Umbilical cord (tissue), 2 donors: Measurements from ENCODE around the gene SERTM2. TPM values are rescaled to one million over a fixed set of nuclear protein-coding genes. Genes with fewer than 3 reads are reported as not detected.
"Not testable (repeated sequence)": the region's sequence is repeated elsewhere in the genome, so short reads cannot be mapped to it uniquely, and the experiment has no call there.

Source experiments
- DNase-seq: peaks from one replicate; pipeline ENCODE4 v3.0.0-alpha.2; 2015; ENCODE audit warnings: low spot score
- total RNA-seq: library from RNA; depleted of rRNA; stranded (reverse); fragments of >200 nt; gene quantifications from one replicate; pipeline ENCODE4 v1.2.3, GENCODE V29; 2014; ENCODE audit warnings: low replicate concordance; ENCODE audit not compliant: insufficient read depth

The SERTM2 gene
- total RNA-seq: 1.7 TPM

- peak; percentile 63 for DNase-seq
These were observed at the start of gene SERTM2 for GRCh38 chrX:111511477-111511876. Gene SERTM2 (plus strand): TSS chrX:111511645. CDS start chrX:111518858, 7,213 bp downstream.

- no peak for DNase-seq
These were observed 45.8 kb upstream of the SERTM2 start for GRCh38 chrX:111465669-111466068.

DNA sequence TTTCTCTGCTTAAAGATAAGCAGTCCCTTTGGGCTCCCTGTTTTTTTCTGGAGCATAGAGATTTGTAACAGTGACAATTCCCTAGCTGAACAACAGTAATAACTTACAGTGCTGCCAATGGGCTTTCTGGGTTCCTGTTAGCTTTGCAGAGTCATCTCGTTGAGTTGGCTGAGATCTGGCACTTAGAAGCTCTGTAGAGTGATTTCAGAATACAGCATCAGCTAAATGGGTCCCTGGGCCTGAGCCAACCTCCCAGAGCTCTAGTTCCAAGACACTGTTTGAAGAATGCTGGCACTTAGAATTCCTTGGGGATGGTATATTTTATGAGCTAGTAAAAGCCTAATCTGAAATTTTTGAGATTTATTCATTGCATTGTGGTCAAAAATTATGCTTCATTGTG is 43.5 kb upstream of the SERTM2 start:
- peak; percentile 46 for DNase-seq

DNA sequence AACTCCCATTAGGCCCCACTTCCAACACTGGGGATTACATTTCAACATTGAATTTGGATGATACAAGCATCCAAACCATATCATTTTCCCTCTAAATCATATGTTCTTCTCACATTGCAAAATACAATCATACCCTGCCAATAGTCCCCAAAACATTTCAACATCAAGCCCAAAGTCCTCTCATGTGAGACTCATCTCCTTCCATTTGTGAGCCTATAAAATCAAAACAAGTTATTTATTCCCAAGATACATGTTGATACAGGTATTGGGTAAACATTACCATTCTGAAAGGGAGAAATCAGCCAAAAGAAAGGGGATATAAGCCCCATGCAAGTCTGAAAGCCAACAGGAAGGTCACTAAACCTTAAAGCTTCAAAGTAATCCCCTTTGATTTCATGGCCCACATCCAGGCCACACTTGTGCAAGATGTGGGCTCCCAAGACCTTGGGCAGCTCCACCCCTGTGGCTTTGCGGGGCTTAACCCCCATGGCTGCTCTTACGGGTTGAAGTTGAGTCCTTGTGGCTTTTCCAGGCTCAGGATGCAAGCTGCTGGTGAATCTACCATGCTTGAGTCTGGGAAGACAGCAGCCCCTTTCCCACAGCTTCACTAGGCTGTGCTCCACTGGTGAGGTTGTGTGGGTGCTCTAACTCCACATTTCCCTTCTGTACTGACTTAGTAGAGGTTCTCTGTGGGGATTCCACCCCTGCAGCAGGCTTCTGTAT is 40.6 kb upstream of the SERTM2 start:
- no peak for DNase-seq

DNA sequence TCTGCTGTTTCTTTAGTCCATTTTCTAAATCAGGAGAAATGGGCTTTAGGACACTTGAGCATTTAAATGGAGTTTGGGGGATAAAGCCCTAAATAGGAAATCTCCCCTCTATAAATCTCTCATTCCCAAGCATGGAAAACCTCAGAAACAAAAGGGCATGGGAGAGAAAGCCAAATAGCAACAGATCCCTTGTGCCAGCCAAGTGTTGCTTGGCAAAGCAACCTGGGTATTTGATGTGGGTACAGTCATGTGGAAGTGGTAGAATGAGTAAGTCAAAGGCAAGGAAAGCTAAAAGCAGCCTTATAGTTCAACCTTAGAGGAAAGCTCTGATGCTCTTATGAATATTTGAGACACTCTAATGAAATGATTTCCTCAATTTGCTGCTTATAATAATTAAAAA is 29.5 kb upstream of the SERTM2 start:
- DNase-seq: no peak

DNA sequence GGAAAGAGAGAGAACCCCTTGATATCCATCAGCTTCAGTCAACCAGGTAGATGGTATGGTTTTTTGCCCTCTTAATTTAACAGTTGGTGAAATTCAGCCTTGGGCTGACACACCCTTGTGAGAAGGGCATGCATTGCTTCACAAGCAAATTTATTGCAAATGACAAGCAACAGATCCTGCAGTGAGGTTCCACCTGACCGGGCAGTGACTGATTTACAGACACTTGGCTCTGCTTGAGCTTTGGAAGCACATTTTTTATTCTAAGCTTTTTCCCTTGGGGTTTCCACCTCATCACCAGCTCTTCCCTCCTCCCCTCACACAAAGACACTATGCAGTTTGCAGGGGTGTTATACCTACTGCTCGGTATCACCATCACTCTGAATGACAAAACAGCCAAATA is 28.3 kb upstream of the SERTM2 start:
- peak; percentile 2 for DNase-seq

DNA sequence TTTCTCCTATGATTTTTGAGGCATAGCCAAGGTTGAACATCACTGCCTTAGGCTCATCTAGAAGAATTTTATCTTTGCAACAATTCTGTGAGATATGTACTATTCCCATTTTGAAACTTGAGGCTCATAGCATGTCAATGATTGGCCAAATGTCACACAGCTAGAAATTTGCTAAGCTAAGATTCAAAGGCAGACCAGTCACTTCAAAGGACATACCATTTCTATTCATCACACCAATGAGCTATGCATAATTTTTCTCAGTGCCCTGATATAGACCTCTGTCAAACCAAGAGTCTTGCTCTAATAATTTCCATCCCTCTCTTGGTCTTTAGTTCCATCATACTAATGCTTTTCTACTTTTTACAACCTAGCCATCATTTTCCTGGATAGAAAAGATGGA is 27.6 kb upstream of the SERTM2 start:
- no peak for DNase-seq

DNA sequence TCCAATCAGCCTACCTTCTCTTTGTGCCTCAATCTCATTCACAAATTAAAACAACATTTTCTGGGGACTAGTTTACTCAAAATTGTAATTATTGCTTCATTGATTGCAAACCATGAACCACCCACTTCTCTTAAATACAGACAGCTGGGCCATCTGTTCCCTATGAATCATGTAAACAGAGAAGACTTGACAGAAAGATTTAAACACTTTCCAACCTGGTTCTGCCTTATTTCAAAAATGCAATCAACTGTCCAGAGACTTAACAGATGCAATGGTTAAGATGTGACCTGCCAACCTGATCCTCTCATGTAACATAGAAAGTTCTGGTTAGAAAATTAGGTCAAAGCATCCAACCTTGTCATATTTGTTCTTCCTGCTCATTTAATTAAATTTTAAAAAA is 20.8 kb upstream of the SERTM2 start:
- DNase-seq: peak; percentile 11

DNA sequence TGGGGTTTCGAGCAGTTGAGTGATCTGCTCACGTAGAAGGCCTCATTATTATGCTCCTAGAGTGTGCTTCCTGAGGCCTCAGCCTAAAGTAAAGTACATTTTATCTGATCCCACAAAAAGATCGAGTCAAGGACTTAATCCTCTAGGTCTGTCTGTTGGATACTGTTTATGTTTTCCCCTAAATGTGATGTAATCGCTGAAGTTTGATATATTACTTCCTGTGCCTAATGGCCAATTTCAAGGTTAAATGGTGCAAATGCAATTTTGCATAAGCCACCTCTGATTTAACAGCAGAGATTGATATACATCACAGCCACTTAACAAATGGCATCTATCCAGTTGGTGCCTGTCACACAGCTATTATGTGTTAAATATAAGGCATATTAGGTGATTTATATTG is 19.4 kb upstream of the SERTM2 start:
- no peak for DNase-seq

DNA sequence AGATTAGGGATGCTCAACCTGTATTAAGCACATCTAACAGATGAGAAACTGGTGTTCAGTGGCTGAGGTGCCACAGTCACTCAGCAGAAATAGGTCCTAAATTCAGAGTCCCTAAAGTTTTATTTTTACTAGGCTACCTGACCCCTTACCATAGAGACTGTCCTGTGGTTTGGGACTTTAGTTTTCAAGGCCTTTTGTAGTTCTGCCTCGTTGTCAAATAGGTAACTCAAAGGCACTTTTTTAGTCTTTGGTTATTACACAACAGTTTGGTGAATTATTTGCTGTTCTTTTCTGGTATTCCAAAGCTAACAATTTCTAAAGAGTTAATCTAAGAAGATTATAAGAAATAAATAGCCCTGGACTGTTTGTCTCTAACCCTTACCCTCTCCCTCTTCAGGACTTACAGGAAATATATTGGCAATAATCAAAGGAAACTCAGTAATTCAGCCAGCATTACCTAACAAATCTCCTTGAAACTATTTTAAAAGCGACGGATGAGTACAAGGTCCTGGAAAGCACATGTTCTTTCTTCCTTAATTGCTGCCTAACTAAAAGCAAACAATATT is 12.8 kb upstream of the SERTM2 start:
- DNase-seq: no peak

DNA sequence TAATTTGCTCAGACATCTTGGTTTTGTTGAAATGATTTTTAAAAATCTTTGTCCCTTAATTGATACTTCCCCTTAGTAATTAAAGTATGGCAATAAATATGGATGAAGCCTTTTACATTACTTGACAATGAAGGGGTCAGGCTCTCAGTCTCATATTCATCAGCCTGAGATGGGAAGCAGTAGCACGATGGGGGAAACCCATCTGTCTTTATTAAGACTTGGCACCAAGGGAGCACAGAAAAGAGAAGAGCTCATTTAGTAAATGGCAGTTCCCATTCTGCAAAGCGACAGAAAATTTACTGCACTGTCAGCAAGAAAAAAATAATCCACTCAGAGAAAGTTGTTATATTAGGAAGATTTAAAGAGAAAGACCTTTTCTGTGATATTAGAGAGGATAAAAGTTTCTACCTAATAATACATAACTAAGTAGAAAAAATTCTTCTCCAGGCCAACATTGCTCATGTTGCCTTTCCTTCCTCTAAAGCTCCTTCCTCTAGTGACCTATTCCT is 7.9 kb upstream of the SERTM2 start:
- no peak for DNase-seq

DNA sequence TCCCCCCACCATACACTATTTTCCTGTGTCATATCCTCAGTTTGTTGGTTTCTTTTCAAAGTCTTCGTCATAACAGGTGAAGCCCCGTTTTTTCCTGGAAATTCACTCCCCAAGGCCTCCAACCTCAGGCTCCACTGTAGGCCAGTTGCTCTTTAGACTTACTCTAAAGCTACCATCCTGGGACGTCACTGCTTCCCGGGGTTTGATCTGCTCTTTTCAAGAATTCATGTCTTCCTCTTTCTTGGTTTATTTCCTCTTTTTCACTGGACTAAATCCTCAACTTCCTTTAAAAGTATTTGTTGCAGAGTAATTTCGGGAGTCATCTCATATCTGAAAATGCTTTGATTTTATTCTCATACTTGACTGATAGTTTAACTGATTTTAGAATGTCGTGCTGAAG is 6.5 kb upstream of the SERTM2 start:
- DNase-seq: no peak

GRCh38 chrX:111505783-111506182 is 5.7 kb upstream of the SERTM2 start:
- no peak for DNase-seq

- DNase-seq: no peak
These were observed 4.6 kb upstream of the SERTM2 start for GRCh38 chrX:111506826-111507225.

DNA sequence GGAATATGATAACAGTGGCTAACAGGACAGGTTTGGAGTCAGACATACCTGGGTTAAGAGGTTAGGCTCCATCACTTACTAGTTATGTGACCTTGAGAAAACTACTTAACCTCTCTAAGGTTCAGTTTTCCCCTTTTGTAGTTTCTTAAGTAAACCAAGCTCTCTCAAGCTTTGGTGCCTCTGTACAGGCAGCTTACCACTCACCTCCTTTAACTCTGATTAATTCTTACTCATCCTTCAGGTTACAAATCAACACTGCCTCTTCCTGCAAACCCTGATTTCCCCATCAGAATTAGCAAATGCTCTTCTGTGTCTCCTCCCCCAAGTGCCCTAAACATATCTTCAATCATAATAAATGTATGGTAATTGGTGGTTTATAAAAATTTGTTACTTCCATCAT is 3.5 kb upstream of the SERTM2 start:
- DNase-seq: no peak

DNA sequence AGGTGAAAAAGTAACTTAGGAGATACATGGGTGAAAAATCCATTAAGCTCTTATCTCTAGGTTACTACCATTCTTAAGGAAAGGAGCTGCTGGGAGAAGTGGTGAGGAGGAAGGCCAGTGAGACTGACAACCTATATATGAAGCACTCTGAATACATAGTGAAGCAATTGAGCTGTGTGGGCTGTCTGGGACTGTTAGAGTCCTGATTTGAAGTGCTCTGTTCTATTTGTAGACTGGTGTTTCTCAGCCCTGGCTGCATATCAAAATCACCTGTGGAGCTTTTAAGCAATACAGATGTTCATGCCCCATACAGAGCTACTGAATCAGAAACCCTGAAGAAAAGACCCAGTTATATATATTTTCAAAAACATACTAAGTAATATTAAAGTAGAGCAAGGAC is 3.9 kb downstream of the SERTM2 start:
- DNase-seq: no peak

DNA sequence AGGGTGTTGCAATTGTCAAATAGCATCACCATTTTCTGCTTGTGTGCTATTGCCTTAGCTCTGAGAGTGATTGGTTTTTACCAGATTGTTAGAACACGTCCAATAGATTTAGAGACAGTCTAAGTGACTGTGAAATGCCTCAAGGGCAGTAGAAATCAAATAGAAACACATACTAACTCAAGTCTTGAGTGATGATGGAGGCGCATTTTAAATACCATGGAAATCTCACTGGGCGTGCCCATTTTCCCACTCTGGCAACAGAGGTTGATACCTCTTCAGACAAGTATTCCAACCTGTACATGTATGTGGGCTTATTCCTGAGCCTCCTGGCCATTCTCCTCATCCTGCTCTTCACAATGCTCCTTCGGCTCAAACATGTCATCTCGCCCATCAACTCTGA is 7.2 kb downstream of the SERTM2 start:
- DNase-seq: no peak

DNA sequence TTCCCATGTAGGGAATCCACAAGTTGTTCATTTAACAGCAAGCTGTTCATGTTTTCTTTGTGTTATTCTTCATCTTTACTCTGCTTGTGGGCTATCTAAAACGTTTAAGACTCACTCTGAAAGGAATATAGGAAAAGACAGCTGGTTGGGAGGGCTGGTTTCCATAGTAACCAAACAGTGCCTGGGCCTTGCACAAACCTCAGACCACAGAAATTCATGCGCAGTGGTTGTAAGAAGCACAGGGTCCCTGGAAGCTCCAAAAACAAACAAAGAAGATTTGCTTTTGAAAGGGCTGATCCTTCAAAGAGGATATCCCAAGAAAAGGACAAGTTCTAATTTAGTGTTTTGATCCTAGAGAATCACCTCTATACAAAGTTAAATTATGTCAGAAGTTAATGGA is 7.8 kb downstream of the SERTM2 start:
- DNase-seq: peak; percentile 71

- DNase-seq: no peak
These were observed 9.1 kb downstream of the SERTM2 start for GRCh38 chrX:111520506-111520905.

DNA sequence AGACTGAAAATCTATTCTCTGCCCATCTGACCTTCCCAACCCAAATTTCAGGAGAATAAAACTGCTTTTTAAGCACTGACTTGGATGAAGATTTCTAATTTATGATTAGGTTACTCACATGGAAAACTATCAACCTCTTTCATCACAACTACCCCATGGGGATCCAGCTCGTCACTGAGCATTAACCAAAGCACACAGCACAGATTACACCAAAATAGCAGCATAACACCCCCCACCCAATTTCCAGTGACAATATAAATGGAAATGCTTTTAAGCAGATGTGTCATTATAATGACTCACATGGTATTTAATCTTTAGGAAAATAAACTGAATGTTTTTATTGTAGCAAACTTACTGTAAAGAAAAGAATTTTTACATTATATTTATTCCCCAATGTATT is 9.7 kb downstream of the SERTM2 start:
- DNase-seq: no peak

- no peak for DNase-seq
These were observed 31.8 kb downstream of the SERTM2 start for GRCh38 chrX:111543212-111543741.

DNA sequence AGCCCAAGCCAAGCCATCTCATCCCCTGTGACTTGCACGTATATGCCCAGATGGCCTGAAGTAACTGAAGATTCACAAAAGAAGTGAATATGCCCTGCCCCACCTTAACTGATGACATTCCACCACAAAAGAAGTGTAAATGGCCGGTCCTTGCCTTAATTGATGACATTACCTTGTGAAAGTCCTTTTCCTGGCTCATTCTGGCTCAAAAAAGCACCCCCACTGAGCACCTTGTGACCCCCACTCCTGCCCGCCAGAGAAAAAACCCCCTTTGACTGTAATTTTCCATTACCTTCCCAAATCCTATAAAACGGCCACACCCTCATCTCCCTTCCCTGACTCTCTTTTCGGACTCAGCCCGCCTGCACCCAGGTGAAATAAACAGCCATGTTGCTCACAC is 37.8 kb downstream of the SERTM2 start:
- DNase-seq: not testable (repeated sequence)

GRCh38 chrX:111555406-111555958 is 44.0 kb downstream of the SERTM2 start:
- no peak for DNase-seq
